Erythroblast (primary cell): ENCODE results near the gene ZNRF3.
"Not testable (repeated sequence)": the region's sequence is repeated elsewhere in the genome, so short reads cannot be mapped to it uniquely, and the experiment has no call there.

Source experiments
- DNase-seq, 2 experiments: peaks; one replicate each; lab custom pipeline; 2025; lab: John Stamatoyannopoulos, UW
- GATA1 ChIP-seq: IDR thresholded peaks from 2 replicates; pipeline ENCODE4 v1.6.1; 2011; ENCODE audit warnings: low read depth, mild to moderate bottlenecking, control low read depth, low read length, moderate library complexity
- POLR2A ChIP-seq: IDR thresholded peaks from 2 replicates; pipeline ENCODE4 v1.6.1; 2011; ENCODE audit warnings: mild to moderate bottlenecking, low read length

The ZNRF3 gene

DNA sequence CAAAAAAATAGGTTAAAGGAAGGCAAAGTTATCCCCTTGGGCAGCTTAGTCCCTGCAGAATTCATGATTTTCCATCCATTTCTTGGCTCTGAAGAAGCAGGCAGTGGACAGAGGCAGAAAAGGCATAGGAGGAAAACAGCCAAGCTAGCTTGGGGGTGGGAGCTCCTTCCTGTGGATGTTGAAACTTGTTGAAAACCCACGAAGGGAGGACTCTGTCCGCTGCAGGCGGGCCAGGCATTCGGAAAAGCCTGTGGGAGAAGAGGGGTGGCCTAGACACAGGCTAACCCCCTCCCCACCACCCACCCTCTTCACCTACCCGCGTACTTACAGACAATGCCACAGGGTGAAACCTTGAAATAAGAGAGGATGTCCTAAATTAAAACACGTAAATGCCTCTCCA is 106.1 kb downstream of the ZNRF3 start:
- no peak for DNase-seq
- TF ChIP-seq POLR2A (no peak), GATA1 (no peak)

- no peak for TF ChIP-seq POLR2A
- TF ChIP-seq GATA1, result no peak
- DNase-seq, result no peak
These were observed 106.5 kb downstream of the ZNRF3 start for GRCh38 chr22:28989912-28990311.

GRCh38 chr22:28992565-28993356 is 109.4 kb downstream of the ZNRF3 start:
- TF ChIP-seq GATA1 (no peak), POLR2A (no peak)
- DNase-seq, result no peak

DNA sequence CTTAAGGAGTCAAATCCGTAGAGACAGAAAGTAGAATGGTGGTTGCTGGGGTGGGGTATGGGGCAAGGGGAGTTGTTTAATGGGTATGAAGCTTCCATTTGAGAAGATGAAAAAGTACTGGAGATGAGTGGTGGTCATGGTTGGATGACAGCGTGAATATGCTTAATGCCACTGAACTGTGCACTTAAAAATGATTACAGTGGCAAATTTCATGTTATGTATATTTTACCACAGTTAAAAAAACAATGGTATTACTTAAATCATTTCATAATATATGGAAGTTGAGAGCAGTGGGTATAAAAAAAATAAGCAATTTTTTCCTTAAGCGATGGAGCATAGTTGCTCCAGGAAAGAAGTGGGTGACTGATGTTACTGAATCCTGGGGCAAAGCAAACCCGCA is 111.2 kb downstream of the ZNRF3 start:
- no peak for TF ChIP-seq POLR2A
- no peak for TF ChIP-seq GATA1
- no peak for DNase-seq

DNA sequence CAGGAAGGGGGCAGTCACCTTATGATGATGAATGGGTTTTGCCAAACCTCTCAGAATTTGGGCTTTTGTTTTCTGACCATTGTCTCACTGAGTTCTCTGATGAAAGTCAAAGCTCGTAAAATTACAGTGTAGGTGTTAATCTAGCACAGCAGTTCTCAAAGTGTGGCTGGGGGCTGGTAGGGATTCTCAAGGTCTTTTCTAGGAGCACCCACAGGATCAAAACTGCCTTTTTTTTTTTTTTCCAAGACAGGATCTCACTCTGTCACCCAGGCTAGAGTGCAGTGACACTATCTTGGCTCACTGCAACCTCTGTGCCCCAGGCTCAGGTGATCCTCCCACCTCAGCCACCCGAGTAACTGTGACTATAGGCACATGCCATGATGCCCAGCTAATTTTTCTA is 112.2 kb downstream of the ZNRF3 start:
- TF ChIP-seq POLR2A (no peak), GATA1 (no peak)
- no peak for DNase-seq

- TF ChIP-seq POLR2A, result no peak
- no peak for TF ChIP-seq GATA1
- DNase-seq, result no peak
These were observed 114.0 kb downstream of the ZNRF3 start for GRCh38 chr22:28997342-28997741.

- no peak for DNase-seq
- TF ChIP-seq GATA1 (no peak), POLR2A (no peak)
These were observed 115.3 kb downstream of the ZNRF3 start for GRCh38 chr22:28998681-28999080.

- TF ChIP-seq POLR2A (no peak), GATA1 (no peak)
- no peak for DNase-seq
These were observed 116.1 kb downstream of the ZNRF3 start for GRCh38 chr22:28999510-28999909.

- TF ChIP-seq GATA1, result no peak
- no peak for TF ChIP-seq POLR2A
- no peak for DNase-seq
These were observed 116.7 kb downstream of the ZNRF3 start for GRCh38 chr22:28999919-29000556.

- DNase-seq, result no peak
- TF ChIP-seq GATA1, result no peak
- no peak for TF ChIP-seq POLR2A
These were observed 117.3 kb downstream of the ZNRF3 start for GRCh38 chr22:29000641-29001040.

DNA sequence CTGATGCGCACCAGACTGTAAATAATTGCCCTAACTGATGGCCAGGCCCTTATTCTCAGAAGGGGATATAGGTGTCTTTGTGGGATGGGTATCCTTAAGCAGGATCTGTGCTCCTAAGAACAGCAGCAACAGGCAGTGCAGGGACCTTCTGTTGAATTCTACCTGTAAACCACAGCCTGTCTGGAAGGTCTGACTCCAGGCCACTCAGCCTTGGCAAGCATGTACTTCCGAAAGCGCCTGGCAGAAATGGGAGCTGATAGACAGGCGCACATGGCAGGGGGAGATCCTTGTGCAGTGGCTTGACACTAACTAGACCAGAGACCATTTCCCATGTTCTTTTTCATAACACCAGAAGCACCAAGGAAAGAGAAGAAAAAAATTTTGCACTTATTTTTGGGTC is 119.2 kb downstream of the ZNRF3 start:
- TF ChIP-seq POLR2A, result no peak
- TF ChIP-seq GATA1, result no peak

GRCh38 chr22:29003552-29003951 is 120.2 kb downstream of the ZNRF3 start:
- no peak for TF ChIP-seq GATA1
- no peak for TF ChIP-seq POLR2A
- DNase-seq, result no peak

More for the DNA sequence above, 119.2 kb downstream of the ZNRF3 start:
- DNase-seq, result no peak

GRCh38 chr22:29003975-29004646 is 120.7 kb downstream of the ZNRF3 start:
- no peak for DNase-seq
- TF ChIP-seq POLR2A (no peak), GATA1 (no peak)

DNA sequence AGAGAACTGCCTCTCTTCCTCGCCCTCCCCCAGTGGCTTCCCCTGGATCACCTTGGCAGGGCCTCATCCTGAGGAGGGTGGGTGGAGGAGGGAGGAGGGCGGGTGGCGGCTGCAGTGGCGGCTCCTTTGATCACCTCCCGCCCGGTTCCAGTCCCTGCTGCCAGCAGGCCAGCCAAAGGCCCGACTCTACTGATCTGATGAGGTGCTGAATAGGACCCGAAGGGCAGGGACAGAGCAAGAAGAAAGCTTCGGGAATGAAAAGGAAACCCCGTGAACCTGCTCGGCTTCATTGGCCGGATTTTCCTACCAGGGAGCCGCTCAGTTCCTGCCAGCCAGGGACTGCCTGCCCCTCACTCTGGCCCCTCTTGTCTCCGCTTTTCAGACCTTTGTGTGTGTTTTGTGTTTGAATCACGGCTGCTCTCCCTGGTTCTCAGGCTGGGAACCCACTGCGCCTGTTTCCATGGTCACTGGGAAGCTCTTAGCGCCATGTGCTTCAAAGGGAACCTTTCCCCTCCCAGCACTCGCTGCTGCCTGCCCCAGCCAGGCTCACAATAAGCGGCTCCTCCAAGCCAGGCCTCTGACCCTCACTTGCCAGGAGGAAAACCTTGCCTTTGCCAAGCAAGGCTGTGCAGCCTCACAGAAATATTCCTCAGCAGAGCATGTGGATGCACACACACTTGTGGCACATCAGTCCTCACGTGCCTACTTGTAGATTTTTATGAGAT is 121.4 kb downstream of the ZNRF3 start:
- TF ChIP-seq GATA1 (no peak), POLR2A (no peak)
- peak in 1 of 2 experiments; percentile 9 for DNase-seq

- DNase-seq, result not testable (repeated sequence)
These were observed 122.4 kb downstream of the ZNRF3 start for GRCh38 chr22:29005754-29006153.
